Stimulated activated CD4-positive, alpha-beta T cell treated with anti-CD3 and anti-CD28 coated beads, Interleukin-15, amount 100 ng/mL, for 24 hours (primary cell): Measurements from ENCODE around the gene STRBP.

Experiments used
- DNase-seq: peaks from one replicate; pipeline ENCODE4 v3.0.0-alpha.2; 2020

The STRBP gene

DNA sequence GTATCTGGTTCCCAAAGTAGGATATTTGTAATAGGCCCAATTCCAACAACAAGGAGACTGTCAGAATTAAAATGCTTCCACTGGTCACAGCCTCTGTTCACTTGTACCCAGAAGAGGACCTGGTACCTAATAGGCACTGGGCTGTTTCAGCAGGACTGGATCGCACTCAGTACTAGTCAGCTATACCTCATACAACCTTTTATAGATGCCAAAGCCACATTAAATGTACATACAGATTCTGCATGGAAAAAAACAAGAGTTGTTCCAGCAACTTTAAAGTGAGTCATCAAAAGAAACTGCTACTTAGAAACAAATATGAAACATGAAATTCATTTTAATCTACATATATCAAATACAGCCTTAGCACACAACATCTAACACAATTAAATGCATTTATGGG, 147.4 kb downstream of the STRBP start:
- DNase-seq, result no peak

GRCh38 chr9:123120131-123120530, 148.3 kb downstream of the STRBP start:
- DNase-seq, result no peak

GRCh38 chr9:123119566-123119965, 148.8 kb downstream of the STRBP start:
- DNase-seq, result no peak

DNA sequence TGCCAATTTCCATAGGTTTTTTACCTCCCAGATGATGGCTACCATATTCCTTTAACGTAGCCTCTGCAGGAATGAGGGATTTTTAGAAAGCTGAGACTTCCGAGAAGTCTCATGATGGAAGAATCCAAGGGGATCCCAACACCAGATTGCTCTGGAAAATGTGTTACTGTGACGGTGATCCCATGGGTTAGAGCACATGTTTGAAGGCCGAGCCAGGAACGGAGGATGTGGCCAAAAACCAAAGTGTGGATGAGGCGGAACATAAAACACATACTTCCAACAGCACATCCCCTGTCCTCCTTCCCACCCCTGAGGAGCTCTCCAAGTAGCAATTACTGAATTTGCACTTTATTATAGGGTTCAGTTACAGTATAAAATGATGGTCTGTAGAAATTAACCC, 152.3 kb downstream of the STRBP start:
- no peak for DNase-seq

GRCh38 chr9:123115146-123115913, 153.1 kb downstream of the STRBP start:
- no peak for DNase-seq

DNA sequence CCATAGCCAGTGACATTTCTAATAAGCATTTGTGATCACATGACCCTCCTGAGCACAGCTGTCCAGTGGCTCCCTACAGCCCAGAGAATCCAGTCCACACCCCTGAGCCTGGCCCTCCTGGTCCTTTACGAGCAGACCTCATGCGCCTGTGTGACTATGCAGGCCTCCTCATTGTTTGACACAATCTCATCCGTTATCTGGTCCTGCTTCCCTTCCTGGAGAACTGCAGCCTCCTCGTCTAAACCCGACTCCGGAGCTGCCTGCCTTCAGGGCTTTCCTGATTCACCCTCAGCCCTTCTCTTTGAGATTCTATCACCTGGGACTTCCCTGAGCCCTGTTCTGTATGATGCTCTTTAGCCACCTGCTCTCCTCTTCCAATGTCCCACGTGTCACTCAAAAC, 155.2 kb downstream of the STRBP start:
- no peak for DNase-seq

DNA sequence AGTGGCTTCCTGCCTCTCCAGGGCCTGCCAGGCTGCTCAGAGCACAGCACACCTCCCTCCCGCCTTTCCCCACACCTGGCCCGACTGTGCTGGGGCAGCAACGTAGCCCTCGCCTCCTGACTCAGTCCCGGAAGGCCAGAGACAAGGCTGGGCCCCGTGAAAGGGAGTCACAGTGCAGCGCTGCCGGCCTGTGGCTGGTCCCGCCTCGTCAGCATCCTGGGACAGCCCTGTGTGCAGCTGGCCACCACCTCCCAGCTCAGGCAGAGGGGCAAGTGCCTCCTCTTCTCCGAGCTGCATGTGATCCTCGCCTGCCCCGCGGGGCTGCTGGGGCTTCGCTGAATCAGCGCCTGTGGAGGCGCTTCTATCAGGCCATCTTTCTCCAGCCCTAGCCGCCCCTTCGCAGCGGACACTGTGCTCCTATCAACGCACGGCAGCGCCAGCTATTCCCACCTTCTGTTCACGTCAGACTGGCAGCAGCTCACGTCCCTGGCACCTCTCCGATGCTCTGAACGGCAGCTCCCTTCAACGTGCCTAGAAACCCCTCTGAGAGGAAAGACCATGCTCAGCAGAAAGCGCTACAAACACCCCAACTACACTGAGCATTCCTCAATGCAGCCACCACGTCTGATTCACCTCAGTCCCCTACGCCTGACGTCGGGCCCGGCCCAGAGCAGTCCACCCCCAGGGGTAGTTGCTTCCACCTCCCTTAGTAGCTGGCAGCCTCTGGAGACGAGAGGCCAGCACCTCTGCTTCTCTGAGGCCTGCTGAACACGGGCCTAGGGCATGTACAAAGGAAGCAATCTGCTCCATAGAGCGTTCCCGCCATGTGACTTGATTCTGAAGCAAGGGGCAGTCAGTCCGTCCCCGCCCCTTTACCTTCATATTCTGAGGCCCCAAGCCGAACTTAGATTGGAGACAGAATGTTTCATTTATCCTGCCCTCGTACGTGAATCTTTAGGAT, 156.1 kb downstream of the STRBP start:
- peak; percentile 20 for DNase-seq

DNA sequence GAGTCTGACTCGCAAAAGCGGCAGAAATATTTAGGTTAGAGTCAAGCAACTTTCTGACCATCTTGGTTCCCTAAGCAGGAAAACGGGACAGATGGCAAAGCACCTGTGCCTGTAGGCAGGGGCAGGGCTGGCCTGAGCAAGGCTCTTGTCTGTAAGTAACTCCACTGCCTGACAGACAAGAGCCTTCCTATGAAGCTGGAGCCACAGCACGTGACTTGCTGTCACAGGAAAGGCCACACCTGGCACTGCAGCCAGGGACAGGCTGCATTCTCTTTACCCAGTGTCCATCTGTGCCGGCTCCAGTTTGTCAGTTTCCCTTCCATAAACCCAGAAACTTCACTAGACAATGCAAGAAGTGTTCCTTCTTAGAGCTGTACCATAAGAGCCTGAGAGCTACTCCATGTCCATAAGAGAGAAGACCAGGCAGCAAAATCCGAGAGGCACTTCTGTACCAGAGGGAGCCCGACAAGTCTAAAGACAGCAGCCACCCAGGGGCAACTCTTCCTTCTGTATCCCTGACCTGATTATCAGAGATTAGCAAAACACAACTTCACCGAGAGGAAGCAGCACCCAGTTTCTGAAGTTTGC, 156.9 kb downstream of the STRBP start:
- no peak for DNase-seq

- no peak for DNase-seq
Measured at GRCh38 chr9:123109540-123110279, 158.7 kb downstream of the STRBP start.

- DNase-seq, result no peak
Measured at GRCh38 chr9:123108976-123109375, 159.4 kb downstream of the STRBP start.

DNA sequence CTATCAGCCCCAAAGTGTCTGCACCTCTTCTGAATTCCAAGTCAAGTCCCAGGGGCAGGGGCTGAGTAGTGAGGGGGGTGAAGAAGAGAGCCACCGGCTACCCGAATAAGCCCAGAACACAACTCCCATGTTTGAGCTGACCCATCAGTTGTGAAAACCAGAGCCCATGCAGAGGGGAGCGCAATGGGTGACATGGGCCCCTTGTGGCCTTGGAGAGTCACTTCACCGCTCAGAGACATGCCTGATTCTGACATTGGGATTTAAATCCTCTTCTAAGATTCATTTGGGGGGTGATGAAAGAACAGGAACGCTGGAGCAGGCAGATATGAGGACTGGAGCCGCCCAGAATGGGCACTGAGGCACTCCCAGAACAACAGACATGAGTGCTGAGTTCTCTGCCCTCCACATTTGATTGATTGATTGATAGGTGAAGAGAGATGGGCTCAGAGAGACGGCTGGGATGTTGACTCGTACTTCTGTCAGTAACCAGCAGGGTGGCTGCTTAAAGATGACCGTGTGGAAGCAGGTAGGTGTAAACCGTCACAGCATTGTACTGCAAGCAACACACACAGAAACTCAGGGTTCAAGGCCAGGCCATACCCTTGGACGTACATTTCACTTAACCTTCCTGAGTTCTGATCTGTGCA, 160.6 kb downstream of the STRBP start:
- DNase-seq, result no peak

DNA sequence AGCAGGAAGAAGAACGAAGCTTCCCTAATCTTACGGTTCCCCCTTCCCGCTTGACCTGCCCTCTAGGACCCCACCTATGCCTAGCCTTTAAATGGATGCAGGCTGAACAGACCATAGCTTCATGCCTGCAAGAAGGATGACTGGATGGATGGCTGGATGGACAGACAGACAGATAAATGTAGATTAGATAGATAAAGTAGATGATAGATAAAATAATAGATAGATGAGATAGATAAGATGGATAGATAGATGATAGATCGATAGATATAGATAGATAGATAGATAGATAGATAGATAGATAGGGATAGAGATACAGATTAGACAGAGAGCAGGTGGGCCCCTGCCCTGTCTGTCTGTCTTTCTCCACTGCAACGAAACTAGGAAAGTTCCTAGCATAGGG, 162.9 kb downstream of the STRBP start:
- DNase-seq, result no peak

DNA sequence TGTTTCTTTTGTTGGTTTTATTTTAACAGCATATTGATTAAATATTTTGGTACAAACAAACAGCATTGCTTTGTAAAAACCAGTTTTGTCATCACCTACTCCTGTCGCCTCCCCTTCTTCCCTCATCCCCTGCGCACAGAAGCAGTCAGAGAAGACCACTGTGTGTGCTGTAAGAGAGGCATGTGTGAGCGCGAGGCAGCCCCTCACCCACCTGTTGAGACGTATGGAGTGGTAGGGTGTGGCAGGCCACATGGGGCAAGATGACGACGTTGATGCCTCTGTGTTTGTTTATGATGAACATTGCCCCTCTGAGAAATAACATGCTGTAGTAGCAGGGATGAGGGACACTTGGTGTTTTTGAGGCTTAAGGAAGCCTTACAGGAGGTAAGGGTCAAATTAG, 163.6 kb downstream of the STRBP start:
- no peak for DNase-seq

GRCh38 chr9:123102375-123103113, 165.8 kb downstream of the STRBP start:
- no peak for DNase-seq

GRCh38 chr9:123099548-123099947, 168.8 kb downstream of the STRBP start:
- DNase-seq, result no peak

- DNase-seq, result no peak
Measured at GRCh38 chr9:123099042-123099441, 169.3 kb downstream of the STRBP start.

DNA sequence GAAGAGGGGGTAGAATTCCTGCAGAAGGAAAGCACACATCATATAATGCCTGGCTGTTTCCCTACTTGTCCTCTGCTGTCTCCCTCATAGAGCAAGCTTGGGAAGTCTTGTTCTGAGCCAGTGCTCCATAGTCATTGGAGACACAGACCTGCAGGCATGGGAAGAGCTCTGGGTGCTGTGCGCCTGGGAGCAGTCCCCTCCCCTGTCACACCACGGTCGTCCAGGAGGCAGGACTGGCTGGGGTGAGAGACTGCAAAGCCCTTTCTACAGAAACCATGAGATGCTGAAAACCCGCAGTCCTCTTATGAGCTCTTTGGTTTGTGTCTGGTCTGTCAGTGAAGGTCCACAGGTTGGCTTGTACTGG, 170.3 kb downstream of the STRBP start:
- DNase-seq, result no peak

DNA sequence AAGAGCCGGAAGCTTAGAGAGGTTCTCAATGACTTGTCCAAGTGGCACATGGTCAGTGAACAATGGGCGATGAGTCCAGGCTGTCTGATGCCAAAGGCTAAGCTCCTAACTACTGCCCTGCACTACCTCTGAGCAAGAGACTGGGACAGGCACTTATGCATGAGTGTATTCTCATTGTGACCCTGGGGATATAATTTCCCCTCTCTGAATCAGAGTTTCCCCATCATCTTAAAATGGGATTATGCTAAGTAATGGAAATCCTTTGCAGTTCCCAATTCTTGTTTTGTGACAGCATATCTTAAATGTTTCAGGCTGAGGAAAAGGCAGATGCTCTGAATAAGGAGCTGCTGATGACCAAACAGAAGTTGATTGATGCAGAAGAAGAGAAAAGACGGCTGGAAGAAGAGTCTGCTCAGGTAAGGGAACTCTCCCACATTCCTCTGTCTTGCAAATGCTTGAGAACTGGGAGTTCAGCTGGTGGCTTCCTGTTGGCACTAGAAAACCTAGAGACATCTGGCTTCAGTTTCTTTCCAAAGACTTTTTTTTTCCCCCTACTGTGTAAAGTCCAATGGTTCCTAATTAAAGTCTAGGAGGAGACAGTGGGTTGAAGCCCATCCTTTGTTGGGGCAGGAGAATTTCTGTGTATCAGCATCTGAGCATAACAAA, 170.8 kb downstream of the STRBP start:
- no peak for DNase-seq

DNA sequence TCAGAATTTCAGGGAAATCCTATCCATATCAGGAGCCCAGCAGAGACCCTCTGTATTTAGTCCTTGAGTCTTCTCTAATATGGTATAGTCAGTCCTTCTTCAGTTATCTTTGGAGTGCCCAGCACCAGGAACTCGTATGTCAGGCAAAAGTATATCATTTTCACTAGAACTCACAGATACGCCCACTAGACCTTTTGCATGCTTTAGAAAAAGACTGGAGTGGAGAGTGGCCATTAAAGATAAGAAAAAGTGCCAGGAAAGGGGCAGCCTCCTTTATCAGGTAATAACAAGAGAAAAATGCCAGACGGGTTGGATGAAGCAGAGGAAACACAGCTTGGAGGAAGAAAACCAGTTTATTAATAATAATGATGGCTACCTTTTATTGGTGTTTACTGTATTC, 171.4 kb downstream of the STRBP start:
- no peak for DNase-seq

GRCh38 chr9:123093141-123093540, 175.2 kb downstream of the STRBP start:
- DNase-seq, result no peak

DNA sequence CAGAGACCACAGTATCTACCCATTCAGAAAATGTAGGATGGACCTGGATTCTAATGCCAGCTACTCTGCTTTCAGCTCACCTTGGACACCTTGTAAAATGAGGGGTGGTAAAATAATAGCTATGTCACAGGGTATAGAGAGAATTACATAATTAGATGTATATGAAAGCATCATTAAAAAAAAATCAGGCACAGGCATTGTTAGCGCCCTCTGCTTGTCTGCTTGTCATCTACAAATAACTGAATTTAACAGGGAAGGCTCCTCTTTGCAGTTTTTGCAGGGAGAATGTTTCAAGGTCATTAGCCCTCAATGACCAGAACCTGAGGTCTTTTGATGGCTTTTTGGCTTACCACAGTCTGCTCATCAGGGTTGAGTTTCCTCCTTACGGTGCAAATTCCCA, 176.9 kb downstream of the STRBP start:
- no peak for DNase-seq
